GM18951 (cell line): ENCODE measurements around the gene TRIP13.

ENCODE experiments used
- POLR2A ChIP-seq: IDR thresholded peaks from 4 replicates; pipeline ENCODE4 v1.6.1; 2011; ENCODE audit warnings: mild to moderate bottlenecking; ENCODE audit not compliant: insufficient read length, insufficient read depth; ENCODE audit errors: extremely low read depth
- in situ Hi-C: fragments of 300-500 bp; cut with MboI; formaldehyde crosslinking; loops from one replicate; pipeline ENCODE4 v1.12.0; 2022; ENCODE audit warnings: low sequenced_read_pairs, mixed read lengths, inconsistent platforms; ENCODE audit not compliant: unreplicated experiment

TRIP13 gene

DNA sequence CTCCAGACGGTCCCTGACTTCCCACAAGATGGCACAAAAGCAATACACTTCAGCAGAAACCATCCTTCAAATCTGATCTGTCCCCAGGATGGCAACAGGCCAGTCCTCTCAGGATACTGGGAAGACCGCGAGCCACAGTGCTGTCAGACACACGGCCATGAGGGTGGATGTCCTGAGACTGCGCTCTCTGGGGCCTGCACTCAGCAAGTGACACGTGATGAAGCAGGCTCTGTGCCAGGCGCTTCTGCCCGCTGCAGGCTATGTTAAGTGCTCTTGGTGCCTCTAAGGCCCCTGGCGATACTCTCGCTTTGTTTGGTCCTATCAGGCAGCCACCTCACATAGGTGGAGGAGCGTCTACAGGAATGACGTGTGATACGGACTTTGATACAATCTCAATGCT is 7.2 kb upstream of the TRIP13 start:
- in situ Hi-C loops: no loop called here
- no peak for TF ChIP-seq POLR2A

GRCh38 chr5:886036-886435 is 6.6 kb upstream of the TRIP13 start:
- no peak for TF ChIP-seq POLR2A
- in situ Hi-C loops: no loop called here

DNA sequence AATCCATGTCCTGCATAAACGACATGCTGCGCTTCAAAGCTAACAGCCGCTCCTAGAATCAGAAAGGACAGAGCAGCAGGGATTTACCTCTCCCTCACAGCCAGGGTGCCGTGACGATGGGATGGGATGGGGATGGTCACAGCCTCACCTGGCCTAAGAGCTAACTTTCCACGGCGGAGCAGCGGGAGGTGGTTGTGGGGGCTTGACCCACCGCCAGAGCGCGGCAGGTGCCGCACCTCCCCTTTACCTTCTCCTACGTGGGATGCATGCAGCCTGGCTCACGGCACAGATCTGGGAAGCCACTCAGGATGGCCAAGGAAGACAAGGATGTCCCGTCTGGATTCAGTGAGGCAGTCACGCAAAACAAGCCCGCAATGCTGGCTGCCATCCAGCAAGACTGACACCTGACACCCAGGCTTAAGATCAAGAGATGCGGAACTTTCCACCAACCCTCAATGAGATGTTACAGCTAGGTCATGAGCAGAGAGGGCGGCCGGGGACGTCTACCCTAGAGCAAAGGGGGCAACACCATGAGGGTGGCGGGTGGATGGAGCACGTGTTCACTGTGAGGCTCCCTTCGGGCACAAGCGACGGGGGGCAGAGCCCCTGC is 5.9 kb upstream of the TRIP13 start:
- in situ Hi-C loops: no loop called here
- TF ChIP-seq POLR2A: no peak

GRCh38 chr5:887947-888637 is 4.6 kb upstream of the TRIP13 start:
- in situ Hi-C loops: no loop called here
- TF ChIP-seq POLR2A: no peak

- in situ Hi-C loops: no loop called here
- no peak for TF ChIP-seq POLR2A
Observed at GRCh38 chr5:888638-889035, 4.0 kb upstream of the TRIP13 start.

DNA sequence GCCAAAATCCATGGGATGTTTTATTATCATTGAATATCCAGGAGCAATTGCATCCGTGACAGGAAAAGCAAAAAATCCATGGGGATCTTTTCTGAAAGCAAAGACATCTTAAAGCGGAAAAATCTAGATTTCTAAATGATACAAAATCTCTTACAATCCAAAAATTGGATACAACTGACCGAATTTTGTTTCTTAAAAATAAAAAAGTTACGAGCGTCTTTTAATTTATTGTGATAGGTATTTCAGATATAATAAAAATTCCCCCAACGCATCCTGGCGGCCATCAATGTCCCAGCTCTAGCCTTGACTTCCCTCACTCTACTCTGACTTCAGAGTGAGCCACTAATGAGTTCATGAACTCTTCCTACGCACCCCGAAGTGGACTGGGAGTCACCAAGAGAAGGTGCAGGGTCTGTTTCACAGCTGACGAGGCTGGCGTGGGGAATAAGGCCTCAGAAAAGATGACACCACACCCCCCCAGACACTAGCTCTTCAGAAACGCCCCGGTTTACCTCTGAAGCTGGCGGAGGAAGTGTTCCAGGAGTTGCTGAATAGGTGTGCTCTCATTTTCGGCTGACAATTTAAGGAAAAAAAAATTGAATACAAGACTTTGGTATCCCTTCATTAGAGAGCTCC is 3.5 kb upstream of the TRIP13 start:
- in situ Hi-C loops: no loop called here
- TF ChIP-seq POLR2A: no peak

DNA sequence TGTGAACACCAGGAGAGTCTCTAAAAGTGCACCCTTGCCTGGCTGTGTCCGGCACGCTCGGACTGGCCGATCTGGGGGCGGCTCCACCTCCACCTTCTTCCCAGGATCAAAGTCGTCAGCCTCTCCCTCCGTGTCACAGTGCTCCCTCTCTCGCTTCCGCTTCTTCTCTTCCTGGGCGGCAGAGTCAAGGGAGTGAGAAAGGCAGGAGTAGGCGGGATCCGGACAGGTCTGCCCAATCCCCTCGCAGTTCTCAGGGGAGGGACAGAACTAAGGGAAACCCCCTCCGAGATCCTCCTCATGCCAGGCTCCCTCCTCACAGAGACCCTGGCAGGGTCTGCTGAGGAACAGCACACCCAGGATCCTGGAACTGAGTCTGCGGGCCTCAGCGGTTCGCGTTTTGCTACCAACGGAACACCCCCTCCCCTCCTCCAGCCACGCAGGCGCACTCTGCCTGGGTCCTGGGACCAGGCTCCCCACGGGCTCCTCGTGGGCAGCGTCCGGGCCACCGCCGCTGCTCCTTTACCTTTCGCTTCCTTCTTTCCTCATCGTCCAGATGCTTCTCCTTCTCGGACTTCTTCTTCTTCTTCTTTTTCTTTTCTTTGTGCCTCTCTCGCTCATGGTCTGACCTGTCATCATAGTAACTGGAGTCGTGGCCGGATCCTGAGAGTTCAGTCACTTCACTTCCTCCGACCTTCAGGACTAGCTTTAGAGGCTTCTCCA is 1.4 kb upstream of the TRIP13 start:
- in situ Hi-C loops: no loop called here
- TF ChIP-seq POLR2A: no peak

GRCh38 chr5:891837-892393 is 769 bp upstream of the TRIP13 start:
- TF ChIP-seq POLR2A: no peak
- in situ Hi-C loops: no loop called here

GRCh38 chr5:893137-893506 is 438 bp downstream of the TRIP13 start:
- TF ChIP-seq POLR2A: no peak
- in situ Hi-C loops: no loop called here

GRCh38 chr5:893711-894110 is 1.0 kb downstream of the TRIP13 start:
- in situ Hi-C loops: no loop called here
- no peak for TF ChIP-seq POLR2A

- in situ Hi-C loops: no loop called here
- no peak for TF ChIP-seq POLR2A
Observed at GRCh38 chr5:900781-901180, 8.1 kb downstream of the TRIP13 start.

GRCh38 chr5:902129-902916 is 9.6 kb downstream of the TRIP13 start:
- TF ChIP-seq POLR2A: no peak
- in situ Hi-C loops: no loop called here

DNA sequence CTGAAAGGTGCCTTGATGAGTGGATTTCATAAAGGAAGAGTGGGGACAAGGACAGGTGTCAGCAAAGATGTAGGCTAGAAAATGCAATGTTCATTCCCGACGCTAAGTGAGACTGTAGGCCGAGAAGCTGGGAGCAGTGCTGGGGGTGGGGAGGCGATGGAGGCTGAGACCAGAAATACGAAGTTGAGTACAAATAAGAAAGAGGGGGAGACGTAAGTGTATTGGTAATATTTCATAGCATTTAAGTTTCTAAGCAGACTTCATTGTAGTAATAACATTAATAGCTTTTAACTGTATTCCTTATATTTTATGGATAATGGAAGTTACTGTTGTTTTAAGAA is 11.0 kb downstream of the TRIP13 start:
- in situ Hi-C loops: no loop called here
- no peak for TF ChIP-seq POLR2A
